Stimulated activated CD8-positive, alpha-beta memory T cell treated with anti-CD3 and anti-CD28 coated beads, Interleukin-12 subunit alpha, Interleukin-12 subunit beta, amount 100 ng/mL, for 24 hours (primary cell): Measurements from ENCODE around the gene EVI2A.
"Not testable (repeated sequence)": the region's sequence is repeated elsewhere in the genome, so short reads cannot be mapped to it uniquely, and the experiment has no call there.

Source experiments
- DNase-seq: peaks from one replicate; pipeline ENCODE4 v3.0.0-alpha.2; 2020; ENCODE audit errors: extremely low read depth

EVI2A gene, protein sequence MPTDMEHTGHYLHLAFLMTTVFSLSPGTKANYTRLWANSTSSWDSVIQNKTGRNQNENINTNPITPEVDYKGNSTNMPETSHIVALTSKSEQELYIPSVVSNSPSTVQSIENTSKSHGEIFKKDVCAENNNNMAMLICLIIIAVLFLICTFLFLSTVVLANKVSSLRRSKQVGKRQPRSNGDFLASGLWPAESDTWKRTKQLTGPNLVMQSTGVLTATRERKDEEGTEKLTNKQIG

DNA sequence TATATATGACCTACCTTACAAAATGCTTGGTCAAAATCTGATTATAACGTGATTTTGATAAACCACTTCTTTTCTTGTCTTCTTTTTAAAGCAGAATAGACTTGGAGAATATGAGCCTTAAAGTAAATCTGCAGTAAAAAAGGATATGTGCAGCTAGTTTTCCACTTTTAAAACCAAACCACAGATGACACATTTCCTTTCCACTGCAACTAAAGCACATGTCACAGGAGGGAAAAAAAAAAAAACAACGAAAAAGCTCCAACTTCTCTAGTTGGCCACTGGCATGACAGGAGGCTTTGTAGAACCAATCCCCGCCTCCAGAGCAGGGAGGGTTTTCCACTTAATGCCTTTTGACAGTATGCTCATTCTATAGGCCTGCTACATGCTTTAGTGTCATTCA is at the start of gene EVI2A:
EVI2A (minus strand) TSS at position 142 of the 400 bp plus-strand sequence. CDS start 2,609 bp downstream, outside the sequence.
- DNase-seq, result peak; percentile 53

DNA sequence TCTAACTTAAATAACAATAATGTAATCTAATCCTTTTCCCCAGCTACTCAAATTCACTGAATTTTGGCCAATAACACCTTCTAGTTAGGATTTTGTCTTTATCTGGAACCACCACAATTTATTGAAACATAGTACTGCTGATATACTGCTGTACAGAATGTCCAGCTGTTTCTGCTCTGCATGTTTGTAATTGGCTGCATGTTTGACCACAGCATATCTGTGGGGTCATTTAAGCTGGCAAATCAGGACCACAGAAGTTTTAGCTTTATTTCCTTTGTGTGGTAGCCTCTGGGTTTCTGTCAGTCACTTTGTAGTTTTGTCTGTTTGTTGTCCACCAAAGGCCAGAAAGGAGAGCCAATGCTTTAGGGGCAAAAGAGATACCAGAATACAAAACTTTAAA is 47.8 kb upstream of the EVI2A start:
- DNase-seq, result no peak

DNA sequence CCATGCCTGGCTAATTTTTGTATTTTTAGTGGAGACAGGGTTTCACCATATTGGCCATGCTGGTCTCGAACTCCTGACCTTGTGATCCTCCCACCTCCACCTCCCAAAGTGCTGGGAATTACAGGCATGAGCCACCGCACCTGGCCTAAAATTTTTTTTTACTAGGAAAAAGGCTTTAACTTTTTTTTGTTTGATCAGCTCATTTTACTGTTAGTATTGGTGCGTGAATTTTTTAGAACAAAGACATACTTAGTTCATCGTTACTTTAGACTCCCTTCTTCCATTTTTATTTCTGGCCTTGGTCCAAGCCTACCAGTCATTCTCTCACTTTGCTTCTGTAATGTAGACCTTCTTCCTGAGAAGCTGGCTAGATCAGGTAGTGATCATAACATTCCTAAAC is 44.7 kb upstream of the EVI2A start:
- no peak for DNase-seq

DNA sequence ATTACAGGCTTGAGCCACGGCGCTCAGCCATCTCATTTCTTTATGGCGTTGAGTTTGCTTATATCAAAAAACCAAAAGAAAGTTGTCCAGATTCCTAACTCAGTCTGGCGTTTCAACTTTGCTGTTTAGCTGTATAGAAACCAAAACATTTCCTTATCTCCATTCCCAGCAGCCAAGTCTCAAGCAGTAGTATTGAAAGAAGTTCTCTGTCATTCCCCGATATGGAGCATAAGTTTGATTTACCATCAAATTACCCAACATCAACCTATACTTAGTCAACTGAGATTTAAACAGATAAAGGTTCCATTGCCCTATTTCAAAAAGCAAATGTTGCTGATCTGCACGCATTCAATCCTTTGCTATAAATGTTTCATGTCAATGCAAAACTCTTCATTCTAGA is 42.6 kb upstream of the EVI2A start:
- no peak for DNase-seq

DNA sequence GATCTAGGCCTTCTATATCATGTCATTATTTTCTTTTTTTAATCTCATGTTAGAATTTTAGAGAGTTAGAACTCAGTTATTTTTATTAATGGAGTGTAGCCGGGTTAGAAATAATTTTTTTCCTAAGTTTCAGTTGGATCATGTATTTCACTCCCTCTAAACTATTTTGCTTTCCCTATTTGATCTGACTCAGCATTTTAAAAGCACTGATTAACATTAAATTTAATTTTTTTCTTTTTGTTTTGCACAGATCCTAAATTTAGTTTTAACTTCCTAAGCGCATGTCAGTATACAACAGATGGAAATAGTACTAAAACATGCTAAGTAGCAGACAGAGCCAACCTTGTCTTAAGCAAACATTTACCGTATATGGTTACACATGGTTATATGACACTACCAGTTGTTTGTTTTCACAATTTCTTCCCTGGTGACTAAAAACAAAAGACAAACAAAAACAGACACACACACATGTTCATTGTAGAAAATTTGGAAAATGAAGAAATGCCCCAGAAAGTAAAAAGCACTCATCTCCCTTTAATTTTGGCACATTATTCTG is 36.5 kb upstream of the EVI2A start:
- DNase-seq, result no peak

DNA sequence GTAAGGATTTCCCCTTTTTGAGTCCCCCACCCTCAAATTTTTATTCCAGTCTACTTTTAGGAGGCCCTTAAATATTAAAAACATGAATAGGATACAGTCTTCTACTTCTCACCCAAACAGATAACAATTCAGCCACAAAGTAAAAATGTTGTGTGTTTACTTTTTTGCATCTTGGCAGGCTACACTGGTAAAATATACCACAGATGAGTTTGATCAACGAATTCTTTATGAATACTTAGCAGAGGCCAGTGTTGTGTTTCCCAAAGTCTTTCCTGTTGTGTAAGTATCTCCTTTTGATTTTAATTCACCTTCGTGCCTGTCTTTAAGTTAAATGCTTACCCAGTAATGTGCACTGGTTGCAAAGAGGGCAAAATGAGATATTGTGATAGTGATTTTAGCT is 35.7 kb upstream of the EVI2A start:
- DNase-seq, result no peak

DNA sequence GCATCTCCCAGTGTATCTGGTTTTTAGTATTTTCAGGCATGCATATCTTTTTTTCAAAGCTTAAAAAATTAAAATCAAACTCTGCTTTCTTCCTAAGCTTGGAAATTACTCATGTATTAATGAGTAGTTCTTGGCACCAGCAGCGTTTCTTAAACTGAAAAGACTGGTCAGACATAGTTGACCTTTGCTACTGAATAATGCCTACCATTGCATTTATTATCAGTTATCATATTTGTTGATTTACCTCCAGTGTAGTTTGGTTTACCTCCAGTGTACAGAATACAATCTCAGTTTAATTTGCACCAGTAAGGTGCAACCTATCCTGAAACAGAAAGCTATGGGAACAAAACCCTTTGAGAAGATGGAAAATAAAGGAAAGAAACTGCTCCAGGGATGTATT is 34.5 kb upstream of the EVI2A start:
- no peak for DNase-seq

DNA sequence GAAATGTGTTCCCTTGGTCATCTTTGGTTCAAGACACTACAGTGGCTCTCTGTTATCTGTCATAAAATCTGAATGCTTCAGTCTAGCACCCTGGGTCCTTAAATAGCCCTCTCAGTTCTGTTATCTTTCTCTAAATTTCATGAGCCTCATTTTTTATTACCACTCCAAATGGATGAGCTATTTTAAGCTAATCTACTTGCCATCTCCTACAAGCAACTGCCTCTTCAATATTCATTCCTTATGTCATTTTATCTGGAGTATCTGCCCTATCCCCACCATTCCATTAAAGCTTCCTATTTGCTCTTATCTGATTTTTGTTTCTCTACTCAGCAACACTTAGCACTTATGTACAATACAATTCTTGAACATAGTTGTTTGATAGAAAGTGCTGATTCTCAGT is 28.0 kb upstream of the EVI2A start:
- DNase-seq, result no peak

DNA sequence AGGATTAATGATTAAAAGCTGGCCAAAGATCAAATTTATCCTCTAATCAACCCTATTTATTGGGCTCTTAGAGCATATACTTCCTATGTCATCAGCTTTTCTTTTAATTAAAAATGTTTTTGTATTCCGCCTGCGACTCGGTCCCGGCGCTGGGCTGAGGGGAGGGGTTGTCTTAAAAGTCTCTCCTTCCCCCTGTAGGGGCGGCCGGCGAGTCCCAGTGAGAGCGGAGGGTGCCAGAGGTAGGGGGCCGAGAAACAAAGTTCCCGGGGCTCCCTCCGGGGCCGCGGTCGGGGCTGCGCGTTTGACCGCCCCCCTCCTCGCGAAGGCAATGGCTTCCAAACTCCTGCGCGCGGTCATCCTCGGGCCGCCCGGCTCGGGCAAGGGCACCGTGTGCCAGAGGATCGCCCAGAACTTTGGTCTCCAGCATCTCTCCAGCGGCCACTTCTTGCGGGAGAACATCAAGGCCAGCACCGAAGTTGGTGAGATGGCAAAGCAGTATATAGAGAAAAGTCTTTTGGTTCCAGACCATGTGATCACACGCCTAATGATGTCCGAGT is 23.8 kb upstream of the EVI2A start:
- DNase-seq, result not testable (repeated sequence)

DNA sequence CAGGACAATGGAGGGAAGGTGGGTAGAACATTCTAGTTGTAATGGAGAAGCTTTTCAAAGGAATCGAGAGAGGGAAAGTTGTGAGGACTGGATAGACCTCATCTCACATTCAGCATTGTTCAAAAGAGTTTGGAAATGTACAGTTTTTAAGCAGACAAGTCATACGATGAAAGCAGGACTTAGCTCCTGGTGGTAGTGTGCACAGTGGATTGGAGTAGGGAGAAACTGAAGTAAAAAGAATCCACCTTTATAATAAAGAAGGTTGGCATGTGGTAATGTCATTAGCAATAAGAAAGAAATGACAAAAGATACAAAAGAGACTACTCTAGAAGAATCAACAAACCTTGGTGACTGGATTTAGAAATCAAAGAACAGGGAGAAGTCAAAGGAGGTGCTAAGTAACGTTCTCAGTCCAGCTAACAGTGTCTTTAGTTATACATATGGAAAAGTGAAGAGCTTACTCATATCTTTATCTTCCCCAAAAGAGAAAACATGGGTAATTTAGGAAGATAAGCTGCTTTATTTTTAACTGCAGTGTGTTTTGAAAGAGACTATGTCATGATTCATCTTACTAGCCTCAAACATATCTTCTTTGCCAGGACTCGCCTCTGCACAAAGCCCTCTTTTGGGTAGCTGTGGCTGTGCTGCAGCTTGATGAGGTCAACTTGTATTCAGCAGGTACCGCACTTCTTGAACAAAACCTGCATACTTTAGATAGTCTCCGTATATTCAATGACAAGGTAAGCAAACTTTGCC is 18.7 kb upstream of the EVI2A start:
- no peak for DNase-seq

DNA sequence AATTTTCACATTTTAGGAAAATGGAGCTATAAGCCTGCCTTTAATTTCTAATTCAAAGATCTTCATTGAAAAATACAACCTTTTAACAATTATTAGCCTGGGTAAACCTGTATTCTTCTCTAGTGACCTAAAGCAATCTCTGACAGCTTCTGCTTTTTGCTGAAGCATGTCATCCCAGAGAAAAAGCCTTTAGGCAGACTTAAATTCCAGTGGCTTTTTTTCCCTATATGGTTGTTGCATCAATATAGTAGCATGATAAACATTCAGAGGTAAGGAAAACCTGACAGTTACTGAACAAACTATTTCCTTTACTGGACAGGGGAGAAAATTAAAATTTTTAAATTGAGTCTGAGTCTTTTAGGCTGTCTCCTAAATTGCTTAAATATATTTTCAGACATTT is 7.8 kb upstream of the EVI2A start:
- DNase-seq, result no peak

DNA sequence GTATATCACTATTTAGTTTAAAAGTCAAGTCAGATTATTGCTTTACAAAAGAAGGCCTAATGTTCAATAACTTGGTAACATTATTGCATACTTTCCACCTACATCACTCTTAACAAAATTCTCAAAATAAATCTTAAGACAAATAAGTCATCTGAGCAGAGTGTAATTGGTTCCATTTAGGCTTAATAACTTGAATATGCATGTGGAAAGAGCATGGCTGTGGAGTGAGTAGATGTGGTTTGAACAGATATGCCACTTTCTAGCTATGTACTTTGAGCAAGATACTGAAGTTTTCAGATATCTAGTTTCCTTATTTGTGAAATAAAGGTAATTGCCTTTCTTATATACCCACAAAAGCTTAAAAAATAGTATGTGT is 6.7 kb upstream of the EVI2A start:
- no peak for DNase-seq

DNA sequence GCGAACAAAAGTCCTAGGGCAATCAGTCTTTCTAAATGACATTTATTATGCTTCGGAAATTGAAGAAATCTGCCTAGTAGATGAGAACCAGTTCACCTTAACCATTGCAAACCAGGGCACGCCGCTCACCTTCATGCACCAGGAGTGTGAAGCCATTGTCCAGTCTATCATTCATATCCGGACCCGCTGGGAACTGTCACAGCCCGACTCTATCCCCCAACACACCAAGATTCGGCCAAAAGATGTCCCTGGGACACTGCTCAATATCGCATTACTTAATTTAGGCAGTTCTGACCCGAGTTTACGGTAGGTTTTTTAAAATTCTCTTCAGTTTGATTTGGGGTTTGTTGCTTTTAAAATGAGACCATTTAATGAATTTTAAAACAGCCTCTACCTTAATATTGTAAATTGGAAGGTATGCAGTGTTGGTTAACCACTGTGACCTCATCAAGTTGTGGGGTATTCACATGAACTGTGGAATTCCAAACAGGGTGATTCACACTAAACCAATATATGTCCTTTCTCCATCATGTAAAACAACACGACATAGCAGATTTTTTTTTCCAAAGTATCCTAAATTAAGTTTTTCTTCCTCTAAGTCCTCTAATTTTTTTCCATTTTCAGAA is 6.2 kb upstream of the EVI2A start:
- no peak for DNase-seq

DNA sequence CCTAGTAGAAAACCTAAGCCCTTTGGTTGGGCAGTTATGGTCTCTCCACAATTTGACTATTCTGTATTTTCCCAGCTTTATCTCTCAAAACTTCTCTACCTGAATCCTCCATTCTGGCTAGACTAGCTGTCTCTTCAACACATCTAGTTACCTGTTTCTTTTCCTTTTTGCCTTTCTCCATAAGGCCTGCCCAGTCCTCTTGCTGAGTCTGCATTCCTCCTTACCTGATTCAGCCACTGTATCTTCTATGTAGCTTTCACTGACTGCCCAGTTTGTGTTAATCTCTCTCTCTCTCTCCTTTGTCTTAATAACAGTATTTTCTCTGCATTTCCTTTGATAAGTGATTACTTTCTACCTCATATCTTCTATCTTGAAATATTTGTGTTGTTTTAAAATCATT is 2.1 kb upstream of the EVI2A start:
- DNase-seq, result no peak

DNA sequence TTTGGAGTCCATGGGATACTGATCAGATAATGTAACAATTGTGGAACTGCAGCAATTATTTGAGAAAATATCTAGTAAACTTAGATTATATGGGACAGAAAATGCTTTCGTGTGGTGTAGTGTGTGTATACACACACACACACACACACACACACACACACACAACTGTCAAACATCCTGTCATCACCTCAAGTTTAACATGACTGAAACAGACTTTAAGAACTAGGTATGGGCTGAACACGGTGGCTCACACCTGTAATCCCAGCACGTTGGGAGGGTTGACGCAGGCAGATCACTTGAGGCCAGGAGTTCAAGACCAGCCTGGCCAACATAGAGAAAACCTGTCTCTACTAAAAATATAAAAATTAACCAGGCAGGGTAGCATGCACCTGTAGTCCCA is 544 bp upstream of the EVI2A start:
- DNase-seq, result no peak

DNA sequence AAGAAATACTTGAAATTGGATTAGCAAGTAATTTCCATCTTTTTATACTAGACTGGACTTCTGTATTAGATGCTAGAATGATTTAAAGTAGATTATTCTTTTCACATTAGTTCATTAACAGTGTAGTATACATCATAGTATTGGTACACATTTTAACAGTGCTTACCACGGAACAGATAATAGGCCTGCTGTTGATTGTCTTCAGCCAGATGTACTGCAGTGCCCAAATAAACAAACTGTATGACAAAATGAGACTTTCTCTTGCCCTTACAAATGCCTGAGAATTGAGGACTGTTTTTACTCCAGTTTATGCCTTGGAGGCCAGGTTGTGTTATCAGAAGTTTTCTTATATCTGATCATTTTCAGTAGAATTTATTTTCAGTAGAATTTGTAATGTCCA is 631 bp downstream of the EVI2A start:
- no peak for DNase-seq

DNA sequence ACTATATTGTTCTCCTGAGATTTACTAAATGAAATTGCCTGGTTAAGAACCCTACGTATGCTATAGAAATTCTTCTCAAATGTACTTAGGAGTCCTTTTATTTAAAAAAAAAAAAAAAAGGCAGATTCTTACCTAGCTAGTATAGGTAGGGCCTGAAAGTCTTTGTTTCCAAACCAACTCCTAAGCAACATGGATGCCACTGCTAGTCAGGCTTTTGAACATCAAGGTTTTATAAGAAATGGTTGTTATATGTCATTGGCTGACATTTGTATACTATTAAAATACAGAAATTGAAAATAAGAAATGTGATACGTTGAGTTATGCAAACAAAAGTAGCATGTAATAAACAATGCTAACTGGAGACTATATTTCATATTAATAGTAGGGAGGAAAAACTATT is 1.2 kb downstream of the EVI2A start:
- DNase-seq, result no peak

DNA sequence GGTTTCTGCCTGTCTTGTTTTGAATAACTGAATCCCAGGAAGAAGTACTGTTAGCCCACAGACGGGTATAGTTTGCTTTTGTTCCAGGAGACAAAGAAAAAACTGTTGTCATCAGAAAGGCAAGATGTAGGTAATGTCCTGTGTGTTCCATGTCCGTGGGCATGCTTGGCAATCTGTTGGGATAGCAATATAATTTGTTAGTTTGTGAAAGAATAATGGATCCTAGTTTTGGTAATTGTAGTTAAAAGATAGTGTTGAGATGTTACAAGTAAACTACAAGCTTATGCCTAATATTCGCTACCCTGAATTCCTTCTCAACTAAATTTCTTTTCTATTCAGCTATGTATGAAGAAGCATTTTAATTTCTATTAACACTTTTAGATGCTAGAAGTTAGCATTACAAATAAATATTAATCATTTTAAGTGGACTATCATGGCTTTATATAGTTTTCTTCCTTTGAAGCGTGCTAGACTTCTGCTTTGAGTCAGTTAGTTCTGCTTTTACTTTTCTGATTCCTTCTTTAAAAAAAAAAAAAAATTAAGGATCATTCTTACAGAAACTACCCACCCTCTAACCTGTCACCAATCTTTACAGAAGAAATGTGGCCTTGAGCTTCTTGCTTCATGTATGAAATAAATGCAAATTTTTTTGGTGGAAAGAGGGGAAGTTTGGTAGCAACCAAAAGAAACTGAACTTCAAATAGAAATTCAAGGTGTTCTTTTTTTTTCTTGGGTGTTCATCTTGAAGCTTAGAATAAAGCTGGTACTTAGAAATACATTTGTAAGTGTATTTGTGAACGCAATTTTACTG is 2.4 kb downstream of the EVI2A start:
- no peak for DNase-seq

DNA sequence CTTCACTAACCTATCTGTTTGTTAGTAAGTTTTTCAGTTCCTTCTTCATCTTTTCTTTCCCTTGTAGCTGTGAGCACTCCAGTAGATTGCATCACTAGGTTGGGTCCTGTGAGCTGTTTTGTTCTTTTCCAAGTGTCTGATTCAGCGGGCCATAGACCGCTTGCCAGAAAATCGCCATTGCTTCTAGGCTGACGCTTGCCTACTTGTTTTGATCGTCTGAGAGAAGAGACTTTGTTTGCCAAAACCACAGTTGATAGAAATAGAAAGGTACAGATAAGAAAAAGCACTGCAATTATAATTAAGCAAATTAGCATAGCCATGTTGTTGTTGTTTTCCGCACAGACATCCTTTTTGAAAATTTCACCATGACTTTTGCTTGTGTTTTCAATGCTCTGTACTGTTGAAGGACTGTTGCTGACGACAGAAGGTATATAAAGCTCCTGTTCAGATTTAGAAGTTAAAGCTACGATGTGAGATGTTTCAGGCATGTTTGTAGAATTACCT is 3.1 kb downstream of the EVI2A start:
- peak; percentile 24 for DNase-seq

DNA sequence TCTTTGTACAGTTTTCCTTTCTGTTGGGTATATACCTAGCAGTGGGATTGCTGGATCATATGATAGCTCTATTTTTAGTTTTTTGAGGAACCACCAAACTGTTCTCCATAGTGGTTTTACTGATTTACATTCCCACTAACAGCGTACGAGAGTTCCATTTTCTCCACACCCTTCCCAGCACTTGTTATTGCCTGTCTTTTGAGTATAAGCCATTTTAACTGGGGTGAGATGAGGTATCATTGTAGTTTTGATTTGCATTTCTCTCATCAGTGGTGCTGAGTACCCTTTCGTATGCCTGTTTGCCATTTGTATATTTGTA is 6.7 kb downstream of the EVI2A start:
- DNase-seq, result no peak

DNA sequence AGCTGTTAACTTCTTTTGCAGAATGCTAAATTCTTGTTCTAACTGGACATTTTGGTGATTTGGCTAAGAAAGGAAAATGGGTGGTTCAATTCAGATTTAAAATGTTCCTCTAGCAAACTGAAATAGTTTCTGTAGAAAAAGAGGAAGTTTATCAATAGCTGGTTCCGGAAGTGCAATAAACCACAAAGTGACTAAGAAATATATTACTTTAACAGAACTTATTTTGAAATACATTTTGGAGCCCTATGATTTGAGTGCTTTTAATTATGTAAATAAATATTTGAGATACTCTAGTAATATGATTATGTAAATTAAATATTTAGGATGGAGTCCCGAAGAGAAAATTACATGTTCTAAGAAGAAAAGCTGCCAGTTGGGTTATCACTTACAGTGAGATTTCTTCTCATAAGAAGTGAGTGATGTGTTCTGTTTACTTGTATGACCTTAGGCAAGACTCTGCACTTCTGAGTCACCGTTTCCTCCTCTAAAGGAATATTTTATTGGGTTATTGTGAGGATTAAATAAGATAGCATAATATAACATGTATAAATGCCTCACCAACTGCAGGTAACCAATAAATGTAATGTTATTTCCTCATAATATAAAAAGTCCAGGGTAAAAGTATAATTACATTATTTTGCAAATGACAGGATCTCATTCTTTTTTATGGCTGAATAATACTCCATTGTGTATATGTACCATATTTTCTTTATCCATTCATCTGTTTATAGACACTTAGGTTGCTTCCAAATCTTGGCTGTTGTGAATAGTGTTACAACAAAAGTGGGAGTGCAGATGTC is 7.2 kb downstream of the EVI2A start, which contains the start of gene EVI2B:
EVI2B (minus strand) TSS at position 73 of the 800 bp plus-strand sequence. CDS start 8,445 bp downstream, outside the sequence.
- no peak for DNase-seq
